Measurements from ENCODE around the gene PATL1.

GRCh38 chr11:59611570-59612565 is 57.0 kb downstream of the PATL1 start:
- TF ChIP-seq CTCF (IDR thresholded peaks at IDR 0.05; ENCODE audit: low read depth, low read length) (no peak), POLR2A (IDR thresholded peaks at IDR 0.05; ENCODE audit: extremely low read depth, insufficient read length) (no peak), MAX (IDR thresholded peaks at IDR 0.05; ENCODE audit: low read depth, low read length) (no peak), MYC (IDR thresholded peaks at IDR 0.05; ENCODE audit: low read depth, low read length) (no peak)
